Dendritic cell treated with granulocyte-macrophage colony-stimulating factor and Interleukin-4, amounts not matched to agents 40 ng/mL and 50 ng/mL, for 4 days (primary cell): Measurements from ENCODE around the gene SVOPL.
A peak's percentile ranks its signal among the peaks of the same experiment; 100 is the strongest.
"Not testable (repeated sequence)": the region's sequence is repeated elsewhere in the genome, so short reads cannot be mapped to it uniquely, and the experiment has no call there.

Experiments
- H3K27ac Mint-ChIP-seq: one replicate; pipeline ENCODE4 v1.8.0; 2022; ENCODE audit warnings: mild to moderate bottlenecking, mixed read lengths
- H3K27me3 Mint-ChIP-seq: one replicate; pipeline ENCODE4 v1.8.0; 2022; ENCODE audit warnings: mild to moderate bottlenecking, mixed read lengths
- H3K36me3 Mint-ChIP-seq: one replicate; pipeline ENCODE4 v1.8.0; 2022; ENCODE audit warnings: low read depth, mixed read lengths
- H3K4me1 Mint-ChIP-seq: one replicate; pipeline ENCODE4 v1.8.0; 2022; ENCODE audit warnings: low read depth, mixed read lengths
- H3K4me3 Mint-ChIP-seq: one replicate; pipeline ENCODE4 v1.8.0; 2022; ENCODE audit warnings: mild to moderate bottlenecking, moderate library complexity, mixed read lengths
- H3K9me3 Mint-ChIP-seq: one replicate; pipeline ENCODE4 v1.8.0; 2022; ENCODE audit warnings: mixed read lengths
- intact Hi-C: fragments of 100-400 bp; cut with micrococcal nuclease; formaldehyde crosslinking; loops from one replicate; pipeline ENCODE4 v1.15.0; 2022

Gene SVOPL

DNA sequence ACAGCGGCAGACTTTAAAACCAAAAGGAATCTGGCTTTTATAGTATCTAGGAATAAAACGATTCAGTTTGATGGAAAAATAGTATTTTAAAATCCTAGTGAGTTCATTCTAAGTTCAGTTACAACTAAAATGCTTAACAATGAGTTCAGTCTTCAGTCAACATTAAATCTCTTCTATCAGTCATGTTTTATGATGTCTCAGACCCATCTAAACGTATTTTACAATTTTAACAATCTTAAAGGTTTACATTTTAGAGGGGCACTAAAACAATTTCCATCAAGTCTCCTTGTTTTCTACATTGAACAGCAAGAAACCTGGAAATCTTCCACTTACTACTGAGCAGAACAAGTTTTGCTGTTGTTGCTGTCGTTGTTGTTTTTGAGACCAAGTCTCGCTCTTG is 10.0 kb downstream of the SVOPL start:
- Mint-ChIP-seq H3K36me3 (no peaks in the 10 kb centered on the region), H3K9me3 (no peaks in the 10 kb centered on the region), H3K27me3 (no peaks in the 10 kb centered on the region), H3K27ac (no peak overlapping the region), H3K4me3 (no peak overlapping the region), H3K4me1 (no peaks in the 10 kb centered on the region)
- intact Hi-C loops, result no loop called here

GRCh38 chr7:138690495-138690894 is 10.7 kb downstream of the SVOPL start:
- intact Hi-C loops, result no loop called here
- Mint-ChIP-seq H3K36me3 (no peaks in the 10 kb centered on the region), H3K9me3 (no peaks in the 10 kb centered on the region), H3K4me1 (no peaks in the 10 kb centered on the region), H3K4me3 (no peak overlapping the region), H3K27ac (no peak overlapping the region), H3K27me3 (no peaks in the 10 kb centered on the region)

DNA sequence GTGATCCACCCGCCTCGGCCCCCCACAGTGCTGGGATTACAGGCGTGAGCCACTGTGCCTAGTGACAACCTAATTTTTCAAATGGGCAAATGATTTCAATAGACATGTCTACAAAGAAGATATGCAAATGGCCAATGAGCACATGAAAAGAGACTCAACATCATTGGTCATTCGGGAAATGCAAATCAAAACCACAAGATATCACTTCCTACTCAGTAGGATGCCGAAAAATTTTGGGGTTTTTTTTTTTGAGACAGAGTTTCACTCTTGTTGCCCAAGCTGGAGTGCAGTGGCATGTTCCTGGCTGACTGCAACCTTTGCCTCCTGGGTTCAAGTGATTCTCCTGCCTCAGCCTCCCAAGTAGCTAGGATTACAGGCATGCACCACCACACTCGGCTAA is 13.1 kb downstream of the SVOPL start:
- H3K27ac Mint-ChIP-seq, H3K27me3 Mint-ChIP-seq, H3K4me3 Mint-ChIP-seq, intact Hi-C loops, H3K9me3 Mint-ChIP-seq, H3K36me3 Mint-ChIP-seq, H3K4me1 Mint-ChIP-seq: not testable (repeated sequence)

GRCh38 chr7:138684340-138684739 is 16.8 kb downstream of the SVOPL start:
- Mint-ChIP-seq H3K27ac (no peak overlapping the region), H3K9me3 (no peaks in the 10 kb centered on the region), H3K4me3 (no peak overlapping the region), H3K27me3 (no peaks in the 10 kb centered on the region), H3K4me1 (no peaks in the 10 kb centered on the region), H3K36me3 (no peaks in the 10 kb centered on the region)
- intact Hi-C loops, result no loop called here

GRCh38 chr7:138679793-138680192 is 21.4 kb downstream of the SVOPL start:
- Mint-ChIP-seq H3K4me1 (no peaks in the 10 kb centered on the region), H3K27me3 (no peaks in the 10 kb centered on the region), H3K27ac (no peak overlapping the region), H3K9me3 (no peaks in the 10 kb centered on the region), H3K36me3 (no peaks in the 10 kb centered on the region), H3K4me3 (no peak overlapping the region)
- intact Hi-C loops, result no loop called here

- H3K36me3 Mint-ChIP-seq, result no peaks in the 10 kb centered on the region
- intact Hi-C loops, result no loop called here
- no peaks in the 10 kb centered on the region for H3K4me1 Mint-ChIP-seq
- no peak overlapping the region for H3K27ac Mint-ChIP-seq
- no peaks in the 10 kb centered on the region for H3K9me3 Mint-ChIP-seq
- H3K27me3 Mint-ChIP-seq, result peaks cover 5% of the 10 kb centered on the region
- H3K4me3 Mint-ChIP-seq, result no peak overlapping the region
These were observed 30.6 kb downstream of the SVOPL start for GRCh38 chr7:138670594-138670993.

DNA sequence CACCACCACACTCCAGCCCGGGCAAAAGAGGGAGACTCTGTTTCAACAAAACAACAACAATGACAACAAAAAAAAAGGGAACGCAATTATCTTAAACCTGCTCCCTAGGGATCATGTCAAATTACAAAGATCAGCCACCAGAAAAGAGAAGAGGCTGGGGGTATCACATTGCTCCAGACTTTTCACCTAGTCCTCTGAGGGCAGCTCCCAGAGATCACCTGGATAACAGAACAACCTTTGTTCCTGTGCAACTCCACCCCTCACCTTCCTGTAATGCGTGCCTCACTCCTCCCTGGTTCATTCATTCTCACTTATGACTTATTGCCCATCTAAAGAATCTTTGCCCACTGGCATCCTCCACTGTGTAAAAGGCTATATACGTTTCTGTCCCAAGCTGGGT is 31.8 kb downstream of the SVOPL start:
- H3K9me3 Mint-ChIP-seq, result no peaks in the 10 kb centered on the region
- no peaks in the 10 kb centered on the region for H3K36me3 Mint-ChIP-seq
- peaks cover 14% of the 10 kb centered on the region for H3K27me3 Mint-ChIP-seq
- H3K4me1 Mint-ChIP-seq, result peaks cover 3% of the 10 kb centered on the region
- intact Hi-C loops, result no loop called here
- no peak overlapping the region for H3K27ac Mint-ChIP-seq
- no peak overlapping the region for H3K4me3 Mint-ChIP-seq

GRCh38 chr7:138668946-138669345 is 32.2 kb downstream of the SVOPL start:
- no peaks in the 10 kb centered on the region for H3K36me3 Mint-ChIP-seq
- H3K4me3 Mint-ChIP-seq, result no peak overlapping the region
- H3K27me3 Mint-ChIP-seq, result peaks cover 18% of the 10 kb centered on the region
- H3K4me1 Mint-ChIP-seq, result peaks cover 7% of the 10 kb centered on the region
- H3K9me3 Mint-ChIP-seq, result no peaks in the 10 kb centered on the region
- intact Hi-C loops, result no loop called here
- no peak overlapping the region for H3K27ac Mint-ChIP-seq

DNA sequence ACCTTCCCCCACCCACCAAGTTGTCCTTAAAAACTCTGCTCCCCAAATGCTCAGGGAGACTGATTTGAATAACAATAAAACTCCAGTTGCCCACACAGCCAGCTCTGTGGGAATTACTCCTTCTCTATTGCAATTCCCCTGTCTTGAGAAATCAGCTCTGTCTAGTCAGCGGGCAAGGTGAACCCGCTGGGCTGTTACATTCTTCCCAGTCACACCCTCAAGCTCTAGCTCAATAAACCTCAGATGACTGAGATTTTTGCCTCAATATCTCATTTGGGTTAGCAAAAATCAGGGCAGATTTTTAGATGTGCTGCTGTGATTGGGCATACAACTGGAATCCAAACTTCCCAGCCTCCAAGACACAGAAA is 32.9 kb downstream of the SVOPL start:
- Mint-ChIP-seq H3K4me3 (no peak overlapping the region), H3K4me1 (peaks cover 13% of the 10 kb centered on the region), H3K27me3 (peaks cover 23% of the 10 kb centered on the region), H3K9me3 (no peaks in the 10 kb centered on the region), H3K36me3 (no peaks in the 10 kb centered on the region), H3K27ac (no peak overlapping the region)
- intact Hi-C loops, result no loop called here

DNA sequence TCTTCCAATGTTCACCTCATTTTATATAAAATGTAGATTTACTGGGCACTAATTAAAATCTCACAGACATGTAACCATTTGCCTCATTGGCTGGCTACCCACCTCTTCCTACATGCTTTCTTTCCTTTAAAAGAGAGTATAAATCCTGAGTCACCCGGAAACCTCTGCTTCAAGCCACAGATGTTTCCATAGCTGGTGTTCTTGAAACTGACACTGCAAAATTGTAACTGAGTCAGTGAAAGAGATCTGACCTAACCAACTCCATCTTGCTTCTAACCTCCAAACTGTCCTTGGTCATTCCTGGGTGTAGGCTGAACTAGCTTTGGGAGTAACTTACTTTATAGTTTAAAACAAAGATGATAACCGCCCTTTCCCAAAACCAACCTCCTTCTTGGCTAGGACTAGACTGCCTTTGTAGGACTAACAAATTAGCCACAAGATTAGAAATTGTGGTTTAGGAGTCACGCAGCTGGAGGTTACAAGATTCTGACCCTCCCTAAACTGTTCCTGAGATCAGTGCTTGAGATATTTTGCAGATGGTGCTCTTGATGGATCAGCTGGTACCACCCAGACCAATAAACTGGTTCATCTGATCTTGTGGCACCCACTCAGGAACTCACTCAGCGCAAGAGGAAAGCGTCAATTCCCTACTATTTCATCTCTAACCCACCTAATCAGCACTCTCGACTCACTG is 33.5 kb downstream of the SVOPL start:
- peaks cover 23% of the 10 kb centered on the region for H3K27me3 Mint-ChIP-seq
- intact Hi-C loops, result no loop called here
- H3K9me3 Mint-ChIP-seq, result no peaks in the 10 kb centered on the region
- peaks cover 13% of the 10 kb centered on the region for H3K4me1 Mint-ChIP-seq
- no peak overlapping the region for H3K27ac Mint-ChIP-seq
- H3K36me3 Mint-ChIP-seq, result no peaks in the 10 kb centered on the region
- H3K4me3 Mint-ChIP-seq, result no peak overlapping the region

- Mint-ChIP-seq H3K4me3 (no peak overlapping the region), H3K36me3 (no peaks in the 10 kb centered on the region), H3K4me1 (peaks cover 13% of the 10 kb centered on the region), H3K27ac (no peak overlapping the region), H3K9me3 (no peaks in the 10 kb centered on the region), H3K27me3 (peaks cover 23% of the 10 kb centered on the region)
- intact Hi-C loops, result no loop called here
These were observed 34.8 kb downstream of the SVOPL start for GRCh38 chr7:138666385-138666784.

DNA sequence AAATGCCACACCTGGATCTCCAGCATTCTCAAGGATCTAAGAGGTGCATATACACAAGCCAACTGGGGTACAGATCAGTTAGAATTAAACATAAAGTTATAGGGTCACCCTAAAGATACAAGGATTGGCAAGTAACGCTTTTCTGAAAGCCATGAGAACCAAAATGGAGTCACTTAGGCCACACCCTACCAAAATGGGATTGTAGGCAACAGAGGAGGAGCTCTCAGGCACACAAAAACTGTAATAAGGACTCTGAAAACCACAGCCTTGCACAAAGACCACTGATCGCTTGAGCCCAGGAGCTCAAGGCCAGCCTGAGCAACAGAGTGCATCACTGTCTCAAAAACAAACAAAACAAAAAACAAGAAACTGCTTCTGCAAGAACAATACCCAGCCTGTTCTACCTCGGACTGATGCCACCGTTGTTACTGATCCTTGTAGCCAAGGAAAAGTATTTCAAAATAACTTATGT is 35.5 kb downstream of the SVOPL start:
- H3K27me3 Mint-ChIP-seq, result peaks cover 23% of the 10 kb centered on the region

GRCh38 chr7:138665249-138665648 is 35.9 kb downstream of the SVOPL start:
- no peak overlapping the region for H3K4me3 Mint-ChIP-seq
- intact Hi-C loops, result no loop called here
- peaks cover 23% of the 10 kb centered on the region for H3K27me3 Mint-ChIP-seq
- peaks cover 13% of the 10 kb centered on the region for H3K4me1 Mint-ChIP-seq
- H3K27ac Mint-ChIP-seq, result no peak overlapping the region
- no peaks in the 10 kb centered on the region for H3K36me3 Mint-ChIP-seq
- H3K9me3 Mint-ChIP-seq, result no peaks in the 10 kb centered on the region

More for the DNA sequence above, 35.5 kb downstream of the SVOPL start:
- intact Hi-C loops, result no loop called here
- Mint-ChIP-seq H3K4me3 (no peak overlapping the region), H3K9me3 (no peaks in the 10 kb centered on the region), H3K27ac (no peak overlapping the region), H3K36me3 (no peaks in the 10 kb centered on the region), H3K4me1 (peaks cover 13% of the 10 kb centered on the region)

DNA sequence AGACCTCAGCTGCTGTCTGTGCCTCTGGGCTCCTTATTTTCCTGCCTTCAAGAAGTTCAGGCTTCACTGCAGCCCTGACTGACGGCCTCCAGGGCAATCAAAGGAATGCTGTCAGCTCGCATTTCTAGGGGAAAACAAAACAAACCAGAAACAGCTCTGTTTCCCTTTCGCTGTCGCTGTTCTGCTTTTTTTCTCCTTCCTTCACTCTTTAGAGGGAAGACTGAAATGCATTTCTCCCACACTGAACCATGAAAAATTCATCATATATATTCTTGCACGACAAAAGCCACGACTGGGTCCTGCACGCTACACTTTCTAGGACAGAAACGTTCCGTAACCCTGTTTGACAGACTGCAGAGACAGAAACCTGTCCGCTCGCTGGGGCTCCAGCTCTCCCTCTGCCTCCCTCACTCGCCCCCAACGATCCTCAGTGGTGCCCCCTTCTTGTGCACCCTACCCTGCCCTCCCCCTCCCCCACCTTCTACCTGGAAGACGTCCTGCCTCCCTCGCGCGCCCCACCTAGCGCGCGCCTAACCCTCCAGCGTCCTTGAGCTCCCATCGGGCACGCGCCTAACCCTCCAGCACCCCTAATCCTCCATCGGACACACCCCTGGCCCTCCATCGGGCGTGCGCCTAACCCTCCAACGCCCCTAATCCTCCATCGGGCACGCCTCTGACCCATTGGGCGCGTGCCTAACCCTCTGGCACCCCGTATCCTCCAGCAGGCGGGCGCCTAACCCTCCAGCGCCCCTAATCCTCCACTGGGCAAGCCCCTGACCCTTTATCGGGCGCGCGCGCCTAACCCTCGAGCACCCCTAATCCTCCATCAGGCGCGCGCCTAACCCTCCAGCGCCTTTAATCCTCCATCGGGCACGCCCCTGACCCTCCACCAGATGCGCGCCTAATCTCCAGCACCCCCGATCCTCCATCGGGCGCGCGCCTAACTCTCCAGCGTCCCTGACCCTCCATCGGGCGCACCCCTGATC is 37.1 kb downstream of the SVOPL start:
- H3K4me1 Mint-ChIP-seq, result peaks cover 13% of the 10 kb centered on the region
- H3K27ac Mint-ChIP-seq, result no peak overlapping the region
- no peaks in the 10 kb centered on the region for H3K36me3 Mint-ChIP-seq
- no peaks in the 10 kb centered on the region for H3K9me3 Mint-ChIP-seq
- H3K4me3 Mint-ChIP-seq, result peak overlapping the region; percentile 78
- H3K27me3 Mint-ChIP-seq, result peaks cover 23% of the 10 kb centered on the region
- intact Hi-C loops, result no loop called here
